ENCODE measurements around the gene DBP.
"Not testable (repeated sequence)": the region's sequence is repeated elsewhere in the genome, so short reads cannot be mapped to it uniquely, and the experiment has no call there.

DBP gene, protein sequence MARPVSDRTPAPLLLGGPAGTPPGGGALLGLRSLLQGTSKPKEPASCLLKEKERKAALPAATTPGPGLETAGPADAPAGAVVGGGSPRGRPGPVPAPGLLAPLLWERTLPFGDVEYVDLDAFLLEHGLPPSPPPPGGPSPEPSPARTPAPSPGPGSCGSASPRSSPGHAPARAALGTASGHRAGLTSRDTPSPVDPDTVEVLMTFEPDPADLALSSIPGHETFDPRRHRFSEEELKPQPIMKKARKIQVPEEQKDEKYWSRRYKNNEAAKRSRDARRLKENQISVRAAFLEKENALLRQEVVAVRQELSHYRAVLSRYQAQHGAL
- total RNA-seq, result 54.2 reads per million, percentile 70 among the genes with 10 or more reads in this experiment

DNA sequence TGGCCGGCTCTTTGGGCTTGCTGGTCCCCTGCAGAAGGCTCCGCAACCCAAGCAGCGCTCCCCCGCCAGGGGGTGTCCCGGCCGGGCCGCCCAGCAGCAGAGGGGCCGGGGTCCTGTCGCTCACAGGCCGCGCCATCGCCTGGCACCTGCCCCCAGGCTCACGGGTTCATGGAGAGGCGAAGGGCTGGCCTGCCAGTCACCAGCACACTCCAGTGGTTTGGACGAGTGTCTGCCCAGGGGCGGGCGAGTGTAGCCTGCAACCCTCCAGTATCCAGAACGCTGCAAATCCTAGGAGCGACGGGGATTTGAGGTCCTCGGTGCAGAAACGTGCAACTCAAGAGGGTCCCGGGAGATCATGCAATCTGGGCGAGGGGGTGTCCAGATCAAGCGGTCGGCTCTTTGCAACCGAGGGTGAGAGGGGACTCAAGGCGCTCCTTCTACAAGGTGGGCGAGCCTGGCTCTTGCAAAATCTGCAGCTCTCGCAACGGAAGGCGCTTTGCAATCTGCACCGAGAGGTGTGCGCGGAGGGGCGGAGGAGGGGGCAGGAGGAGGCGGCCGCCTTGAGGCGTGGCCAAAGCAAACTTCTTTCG, at the start of gene DBP:
DBP (minus strand) TSS at position 521 of the 590 bp plus-strand sequence; CDS start at position 136, 385 bp downstream.
- peak; percentile 38 for DNase-seq

DNA sequence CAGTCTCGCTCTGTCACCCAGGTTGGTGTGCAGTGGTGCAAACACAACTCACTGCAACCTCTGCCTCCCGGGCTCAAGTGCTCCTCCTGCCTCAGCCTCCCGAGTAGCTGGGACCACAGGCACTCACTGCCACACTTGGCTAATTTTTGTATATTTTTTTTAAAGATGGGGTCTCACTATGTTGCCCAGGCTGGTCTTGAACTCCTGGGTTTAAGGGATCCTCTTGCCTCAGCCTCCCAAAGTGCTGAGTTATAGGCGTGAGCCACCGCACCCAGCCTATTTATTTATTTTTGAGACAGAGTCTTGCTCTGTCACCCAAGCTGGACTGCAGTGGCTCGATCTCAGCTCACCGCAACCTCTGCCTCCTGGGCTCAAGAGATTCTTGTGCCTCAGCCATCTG, 49.5 kb upstream of the DBP start:
- DNase-seq, result not testable (repeated sequence)

DNA sequence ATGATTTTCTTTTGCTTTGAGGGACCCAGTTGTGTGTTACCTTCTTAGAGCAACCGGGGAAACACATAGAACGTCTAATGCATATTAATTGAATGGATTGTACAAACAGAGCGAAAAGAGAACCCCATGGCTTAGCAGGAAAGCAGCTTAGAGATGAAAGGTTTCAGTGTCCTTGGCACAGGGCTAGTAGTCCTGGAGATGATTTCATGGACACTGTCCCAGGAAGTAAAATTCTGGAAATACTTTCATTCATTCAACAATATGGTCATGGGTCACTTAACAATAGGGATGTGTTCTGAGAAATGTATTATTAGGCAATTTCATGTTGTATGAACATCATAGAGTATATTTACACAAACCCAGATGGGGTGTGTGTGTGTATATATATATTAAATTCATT, 48.9 kb upstream of the DBP start:
- no peak for DNase-seq

DNA sequence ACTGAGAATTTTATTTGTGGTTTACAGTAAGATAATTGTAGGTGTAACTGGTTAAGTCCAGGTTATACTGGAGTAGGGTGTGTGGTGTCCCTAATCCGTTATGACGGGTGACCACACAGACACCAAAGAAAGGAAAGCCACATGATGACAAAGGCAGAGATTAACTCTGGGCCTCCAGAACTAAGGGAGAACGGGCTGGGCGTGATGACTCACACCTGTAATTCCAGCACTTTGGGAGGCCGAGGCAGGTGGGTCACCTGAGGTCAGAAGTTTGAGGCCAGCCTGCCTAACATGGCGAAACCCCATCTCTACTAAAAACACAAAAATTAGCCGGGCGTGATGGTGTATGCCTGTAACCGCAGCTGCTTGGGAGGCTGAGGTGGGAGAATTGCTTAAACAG, 48.4 kb upstream of the DBP start:
- DNase-seq, result no peak

DNA sequence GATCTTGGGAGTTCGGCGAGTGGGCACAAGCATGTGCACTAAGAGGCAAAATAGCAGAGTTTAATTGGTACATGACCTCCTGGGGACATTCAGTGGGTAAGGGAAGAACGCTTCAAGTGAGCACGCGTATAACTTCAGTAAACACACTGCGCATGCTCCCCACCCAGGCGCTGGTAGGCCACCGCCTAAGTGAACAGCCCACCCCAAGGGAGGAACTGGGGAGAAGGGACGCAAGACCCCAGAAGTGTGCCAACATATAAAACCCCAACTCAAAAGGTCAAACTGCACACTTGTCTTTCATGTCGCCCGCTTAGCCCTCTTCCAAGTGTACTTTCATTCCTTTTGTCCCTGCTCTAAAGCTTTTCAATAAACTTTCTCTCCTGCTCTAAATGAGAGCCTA, 46.2 kb upstream of the DBP start:
- no peak for DNase-seq

DNA sequence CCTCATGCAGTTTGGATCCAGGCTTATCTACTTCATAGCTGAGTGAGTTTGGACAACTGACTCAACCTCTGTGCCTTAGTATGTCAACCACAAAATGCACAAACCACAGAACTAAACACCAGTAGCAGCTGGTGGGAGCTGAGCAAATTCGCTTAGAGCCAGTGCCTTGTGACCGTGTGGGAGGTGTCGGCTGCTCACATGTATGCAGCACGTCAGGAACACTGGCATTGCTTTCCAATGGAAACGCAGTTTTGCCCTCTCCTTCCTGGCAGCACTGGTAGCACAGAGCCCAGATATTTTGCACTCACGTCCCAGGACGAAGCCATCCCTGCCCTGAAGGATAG, 43.9 kb upstream of the DBP start:
- DNase-seq, result no peak

DNA sequence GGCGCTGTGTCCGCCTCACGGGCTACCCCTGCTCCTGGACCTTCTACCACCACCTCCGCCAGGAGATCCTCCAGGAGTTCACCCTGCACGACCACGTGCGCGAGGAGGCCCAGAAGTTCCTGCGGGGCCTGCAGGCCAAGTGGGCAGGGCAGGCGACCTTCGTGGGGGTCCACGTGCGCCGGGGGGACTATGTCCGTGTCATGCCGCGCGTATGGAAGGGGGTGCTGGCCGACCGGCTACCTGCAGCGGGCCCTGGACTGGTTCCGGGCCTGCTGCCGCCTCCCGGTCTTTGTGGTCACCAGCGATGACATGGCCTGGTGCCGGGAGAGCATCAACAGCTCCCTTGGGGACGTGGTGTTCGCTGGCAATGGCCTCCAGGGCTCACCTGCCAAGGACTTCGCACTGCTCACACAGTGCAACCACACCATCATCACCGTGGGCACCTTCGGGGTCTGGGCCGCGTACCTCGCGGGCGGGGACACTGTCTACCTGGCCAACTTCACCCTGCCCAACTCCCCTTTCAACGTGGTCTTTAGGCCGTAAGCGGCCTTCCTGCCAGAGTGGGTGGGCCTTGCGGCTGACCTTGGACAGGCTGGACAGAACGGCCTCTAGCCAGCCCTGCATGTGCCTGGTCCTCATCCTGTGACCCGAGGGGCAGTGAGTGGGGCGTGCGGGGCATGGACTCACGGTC, 43.4 kb upstream of the DBP start:
- DNase-seq, result no peak

DNA sequence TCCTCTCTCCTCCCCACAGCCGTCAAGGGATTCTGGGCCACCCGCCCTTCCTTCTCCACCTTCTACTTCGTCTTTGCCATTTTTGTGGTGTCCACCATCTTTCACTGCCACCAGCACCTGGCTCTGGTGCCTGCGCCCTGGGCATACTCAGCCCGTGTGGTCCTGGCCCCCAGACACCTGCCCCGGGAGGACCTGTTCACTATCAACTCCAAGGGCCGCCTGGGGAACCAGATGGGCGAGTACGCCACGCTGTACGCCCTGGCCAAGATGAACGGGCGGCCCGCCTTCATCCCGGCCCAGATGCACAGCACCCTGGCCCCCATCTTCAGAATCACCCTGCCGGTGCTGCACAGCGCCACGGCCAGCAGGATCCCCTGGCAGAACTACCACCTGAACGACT, 42.8 kb upstream of the DBP start:
- DNase-seq, result not testable (repeated sequence)

DNA sequence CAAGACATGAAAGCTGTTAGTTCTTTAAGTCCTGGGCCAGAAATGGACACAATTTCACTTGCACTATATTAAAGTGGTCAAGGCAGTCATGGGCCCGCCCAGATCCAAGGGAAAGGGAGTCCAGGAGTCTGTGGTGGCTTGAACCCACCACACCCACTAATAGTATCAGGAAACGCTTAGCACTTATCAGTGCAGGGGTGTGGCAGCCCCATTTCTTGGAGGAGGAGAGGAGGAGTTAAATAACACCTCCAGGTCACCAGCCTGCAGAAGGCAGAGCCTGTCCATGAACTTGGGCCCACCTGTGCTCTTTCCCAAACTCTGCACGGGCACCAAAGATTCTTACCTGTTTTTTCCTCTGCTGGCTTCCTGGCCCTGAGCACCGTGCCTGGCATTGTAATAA, 41.0 kb upstream of the DBP start:
- no peak for DNase-seq

DNA sequence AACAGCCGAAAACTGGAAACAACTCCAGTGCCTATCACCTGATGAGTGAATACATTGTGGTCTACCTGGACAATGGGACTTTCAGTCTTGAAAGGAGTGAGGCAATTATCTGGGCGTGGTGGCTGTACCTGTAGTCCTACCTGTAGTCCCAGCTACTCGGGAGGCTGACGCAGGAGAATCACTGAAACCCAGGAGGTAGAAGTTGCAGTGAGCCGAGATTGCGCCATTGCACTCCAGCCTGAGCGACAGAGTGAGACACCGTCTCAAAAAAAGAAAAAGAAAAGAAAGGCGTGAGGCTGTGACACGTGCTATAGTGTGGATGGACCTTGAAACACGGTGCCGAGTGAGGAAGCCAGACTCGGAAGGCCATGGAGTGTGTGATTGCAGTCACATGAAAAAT, 39.7 kb upstream of the DBP start:
- DNase-seq, result no peak

DNA sequence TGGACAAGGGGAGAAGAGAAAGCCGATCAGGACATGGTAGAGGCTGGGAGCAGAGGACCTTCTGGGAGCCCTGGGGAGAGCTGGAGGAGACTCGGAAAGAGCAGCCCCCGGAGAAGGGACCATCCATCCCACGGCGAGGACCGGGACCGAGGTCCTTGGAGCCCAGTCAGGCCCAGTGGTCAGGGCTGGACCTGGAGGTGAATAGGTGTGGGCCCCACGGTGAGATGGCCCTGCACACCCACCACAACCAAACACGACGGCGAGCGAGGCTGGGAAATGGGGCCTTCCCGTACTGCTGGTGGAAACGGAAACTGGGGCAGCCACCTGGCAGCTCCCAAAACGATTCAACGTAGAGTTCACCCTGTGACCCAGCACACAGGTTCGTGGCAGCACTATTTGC, 39.3 kb upstream of the DBP start:
- no peak for DNase-seq

DNA sequence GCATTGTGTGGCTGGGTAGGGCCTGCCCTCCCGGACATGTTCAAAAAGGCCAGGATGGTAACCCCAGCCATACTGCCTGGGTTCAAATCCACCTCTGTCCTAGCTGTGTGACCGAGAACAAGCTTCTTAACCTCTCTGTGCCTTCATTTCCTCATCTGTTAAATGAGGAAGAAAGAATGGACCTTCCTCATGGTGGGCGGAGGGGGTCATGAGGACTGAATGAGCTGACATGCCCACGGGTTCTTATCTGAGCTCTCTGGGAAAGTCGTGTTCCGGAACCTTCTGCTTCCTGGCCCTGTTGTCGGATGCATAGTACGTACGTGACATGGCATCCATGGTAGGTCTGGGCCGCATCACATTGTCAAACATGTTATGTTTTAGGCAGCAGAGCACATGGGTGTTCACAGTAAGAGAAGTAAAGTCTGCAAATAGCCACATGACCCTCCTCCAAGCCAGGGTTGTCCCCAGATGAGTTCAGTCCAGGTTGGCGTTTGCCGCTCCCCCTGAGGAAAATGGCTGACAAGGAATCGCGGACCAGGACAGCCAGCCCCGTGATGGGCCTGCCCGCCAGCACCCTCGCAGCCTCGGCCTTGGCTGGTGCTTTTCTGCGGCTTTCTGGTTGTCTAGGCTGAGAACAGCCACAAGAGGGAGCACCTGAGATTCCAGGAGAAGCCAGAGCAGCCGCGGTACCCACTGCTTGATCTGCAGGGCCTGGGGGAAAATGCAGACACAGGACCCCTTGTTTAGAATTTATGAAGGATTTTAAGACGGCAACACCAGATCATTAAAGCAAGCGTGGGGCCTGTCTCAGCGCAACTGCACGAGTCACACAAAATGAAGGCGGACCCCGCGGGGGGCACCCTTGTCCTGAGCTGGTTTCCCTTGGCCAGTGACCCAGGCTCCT, 38.0 kb upstream of the DBP start:
- peak; percentile 70 for DNase-seq

DNA sequence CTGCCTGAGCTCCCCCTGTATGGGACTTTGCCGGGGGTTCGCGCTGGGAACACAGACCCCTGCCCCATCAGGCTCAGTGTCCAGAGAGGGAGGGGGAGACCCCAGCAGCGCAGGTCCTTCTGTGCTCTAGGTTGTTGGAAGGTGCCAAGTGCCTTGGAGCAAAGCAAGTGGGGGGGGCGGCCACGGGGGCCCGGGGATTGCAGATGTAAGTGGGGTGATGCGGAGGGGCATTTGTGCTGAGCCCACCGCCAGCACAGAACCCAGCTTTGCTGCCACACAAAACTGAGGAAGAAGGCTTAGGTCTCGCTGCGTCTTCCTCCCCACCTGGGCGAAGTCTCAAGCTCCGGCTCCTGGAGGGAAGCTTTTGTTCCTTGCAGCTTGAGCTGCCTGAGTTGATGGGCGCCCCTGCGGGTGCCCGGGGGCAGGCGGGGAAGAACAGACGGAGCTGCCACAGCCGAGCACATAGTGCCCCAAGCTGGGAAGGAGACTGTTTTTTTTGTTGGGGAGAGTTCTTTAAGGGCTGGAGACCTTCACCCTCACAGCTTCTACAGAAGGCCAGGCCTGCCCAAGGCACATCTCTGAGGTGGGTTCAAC, 37.1 kb upstream of the DBP start:
- no peak for DNase-seq

DNA sequence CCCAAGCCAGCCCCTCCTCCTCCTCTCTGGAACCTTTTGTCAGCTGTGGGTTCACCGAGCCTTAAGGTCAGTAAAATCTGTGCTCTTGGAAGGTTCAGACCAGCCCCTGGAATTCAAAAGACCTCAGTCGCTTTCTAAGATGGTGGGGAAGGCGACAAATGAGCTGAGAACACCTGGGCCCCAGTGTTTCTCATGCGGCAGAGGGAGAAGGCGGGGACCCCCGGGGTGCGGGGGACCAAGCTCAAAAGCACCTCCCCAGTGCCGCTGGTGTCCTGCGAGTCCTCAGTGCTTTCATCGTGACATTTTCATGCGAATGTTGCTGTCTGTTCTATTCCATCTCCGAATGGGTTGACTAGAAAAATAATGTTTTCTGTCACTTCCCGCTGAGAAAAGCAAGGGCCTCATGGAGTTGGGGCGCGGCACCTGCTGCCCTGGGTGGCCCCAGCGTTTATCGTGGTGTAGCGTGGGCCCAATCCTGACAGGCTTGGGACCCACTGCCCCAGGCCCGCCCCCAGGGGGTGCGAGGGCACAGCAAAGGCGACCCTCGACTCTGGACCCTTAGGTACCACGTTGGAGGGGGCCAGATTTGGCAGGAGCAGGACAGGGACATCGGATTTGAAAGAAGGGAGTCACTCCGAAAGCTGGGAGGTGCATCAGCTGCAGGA, 36.4 kb upstream of the DBP start:
- DNase-seq, result no peak

DNA sequence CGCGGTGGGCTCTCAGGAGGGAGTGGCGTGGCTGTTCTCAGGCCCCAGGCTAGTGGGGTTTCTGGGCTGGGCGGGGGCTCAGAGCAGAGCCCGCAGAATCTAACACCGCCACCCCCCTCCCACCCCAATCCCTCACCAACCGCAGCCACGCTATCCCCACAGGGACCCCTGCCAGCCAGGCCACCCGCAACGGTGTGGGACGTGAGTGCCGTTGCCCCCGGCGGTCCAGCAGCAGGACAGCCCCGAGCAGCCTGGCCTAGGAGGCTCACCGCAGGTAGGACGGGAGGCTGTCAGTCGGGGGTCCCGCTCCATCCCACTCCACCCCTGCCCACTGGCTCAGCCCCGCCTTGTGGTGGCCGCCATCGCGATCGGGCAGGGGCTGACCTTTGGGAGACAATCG, 35.8 kb upstream of the DBP start, which contains the start of gene NTN5:
NTN5 (minus strand) TSS at position 24 of the 400 bp plus-strand sequence. CDS start 2,031 bp downstream, outside the sequence.
- DNase-seq, result no peak

DNA sequence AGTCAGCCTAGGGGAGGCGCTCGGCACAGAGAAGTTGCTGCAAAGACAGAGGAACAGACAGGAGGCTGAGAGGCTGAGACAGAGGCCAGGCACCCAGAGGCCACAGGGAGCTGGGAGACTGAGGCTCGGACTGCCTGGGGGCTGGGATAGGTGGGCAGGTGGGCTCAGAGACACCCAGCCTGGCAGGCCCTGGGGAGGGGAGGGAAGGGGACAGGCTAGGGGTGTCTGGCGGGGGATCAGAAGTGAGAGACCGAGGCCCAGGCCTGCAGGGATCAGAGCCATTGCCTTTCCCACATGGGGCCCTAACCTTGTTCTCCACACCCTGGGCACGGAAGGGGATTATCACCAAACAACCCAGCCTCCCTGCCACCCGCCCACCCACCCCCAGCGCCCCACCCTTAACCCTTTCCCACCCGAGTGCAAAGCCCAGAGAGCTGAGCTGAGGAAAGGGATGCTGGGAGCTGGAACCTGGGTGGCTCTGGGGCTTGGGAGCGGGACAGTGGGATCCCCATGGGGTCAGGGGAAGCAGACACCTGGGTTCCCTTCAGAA, 34.3 kb upstream of the DBP start:
- no peak for DNase-seq

DNA sequence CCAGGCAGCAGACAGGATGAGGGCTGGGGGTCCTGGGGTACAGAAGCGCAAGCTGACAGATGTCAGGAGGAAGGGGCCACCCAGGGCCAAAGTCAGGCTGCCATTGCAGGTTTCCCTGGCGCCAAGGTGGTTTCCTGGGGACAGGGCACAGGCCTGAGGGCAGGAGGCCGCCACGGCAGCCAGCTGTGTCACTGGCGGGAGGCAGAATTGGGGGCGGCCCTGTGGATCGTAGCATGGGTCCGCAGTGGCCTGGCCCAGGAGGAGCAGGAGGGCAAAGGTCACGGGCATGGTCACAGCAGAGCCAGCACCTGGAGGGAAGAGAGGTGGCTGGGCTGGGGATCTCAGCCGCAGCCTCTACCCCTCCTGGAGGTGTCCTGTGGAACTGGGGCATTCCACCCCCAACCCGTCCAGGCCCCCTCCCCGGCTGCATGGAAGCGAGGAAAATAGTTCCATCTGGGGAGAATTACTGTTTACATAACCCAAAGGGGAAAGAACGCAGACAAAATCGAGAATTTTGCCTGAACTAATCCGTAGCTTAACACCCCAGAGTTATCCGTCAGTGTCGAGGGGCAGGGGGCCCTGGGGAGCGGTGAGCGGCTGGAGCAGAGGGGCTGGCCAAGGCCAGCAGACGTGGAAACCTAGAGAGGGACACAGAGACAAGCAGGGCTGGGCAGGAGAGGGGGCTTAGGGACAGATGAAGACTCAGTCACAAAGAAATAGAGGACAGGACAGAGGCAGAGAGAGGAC, 33.7 kb upstream of the DBP start:
- no peak for DNase-seq

DNA sequence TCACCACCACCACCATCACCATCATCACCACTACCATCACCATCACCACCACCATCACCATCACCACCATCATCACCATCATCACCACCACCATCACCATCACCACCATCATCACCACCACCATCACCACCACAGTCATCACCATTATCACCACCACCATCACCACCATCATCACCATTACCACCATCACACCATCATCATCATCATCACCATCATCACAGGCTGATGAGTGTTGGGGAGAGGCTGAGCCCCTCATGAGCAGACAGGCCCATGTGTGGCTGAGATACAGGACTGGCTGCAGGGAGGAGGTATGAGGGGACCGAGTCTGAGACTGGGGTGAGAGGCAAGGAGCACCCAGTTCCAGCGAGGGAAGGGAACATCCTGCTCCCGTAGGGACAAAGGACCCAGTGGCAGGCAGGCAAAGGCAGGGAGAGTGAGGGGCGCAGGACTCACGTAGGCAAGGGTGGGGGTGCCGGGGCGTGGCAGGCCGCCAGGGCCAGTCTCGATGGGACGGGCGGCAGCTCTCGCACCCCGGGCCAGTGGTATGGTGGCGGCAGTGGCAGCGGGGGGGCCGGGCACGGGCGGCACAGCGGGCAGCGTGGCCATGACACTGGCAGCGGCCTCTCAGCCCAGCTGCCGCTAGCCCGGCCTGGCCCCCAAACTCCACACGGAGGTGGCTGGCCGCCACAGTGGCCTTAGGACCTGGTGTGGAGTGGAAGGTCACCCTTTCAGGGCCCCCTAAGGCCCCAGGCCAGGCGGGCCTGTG, 32.9 kb upstream of the DBP start:
- DNase-seq, result no peak

DNA sequence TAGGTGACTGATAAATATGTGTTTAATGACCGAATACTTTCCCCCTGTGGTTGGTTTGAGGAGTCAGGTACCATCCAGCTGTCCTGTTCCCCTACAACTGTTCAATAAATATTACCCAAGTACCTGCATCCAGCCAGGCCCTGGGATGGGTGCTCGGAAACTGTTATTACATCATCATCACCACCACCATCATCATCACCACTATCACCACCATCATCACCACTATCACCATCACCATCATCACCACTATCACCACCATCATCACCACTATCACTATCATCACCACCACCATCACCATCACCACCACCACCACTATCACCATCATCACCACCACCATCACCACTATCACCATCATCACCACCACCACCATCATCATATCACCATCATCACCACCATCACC, 31.6 kb upstream of the DBP start:
- DNase-seq, result no peak

DNA sequence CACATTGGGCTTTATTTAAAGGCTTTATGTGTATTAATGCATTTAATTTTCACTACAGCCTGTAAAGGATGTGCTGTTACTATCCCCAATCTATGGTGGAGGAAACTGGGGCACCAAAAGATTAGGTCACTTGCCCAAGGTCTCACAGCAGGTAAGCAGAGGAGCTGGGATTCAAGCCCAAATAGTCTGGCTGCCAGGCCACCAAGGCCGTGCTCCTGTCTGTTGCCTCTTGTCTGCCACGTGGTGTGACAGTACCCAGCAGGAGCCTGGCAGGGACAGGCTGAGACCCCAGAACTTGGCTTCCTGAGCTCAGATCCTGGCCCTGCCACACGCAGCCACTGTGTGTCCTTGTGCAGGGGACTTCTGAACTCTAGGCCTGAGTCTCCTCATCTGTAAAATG, 31.2 kb upstream of the DBP start:
- DNase-seq, result no peak

Data from effector CD4-positive, alpha-beta T cell (primary cell).